Medulla oblongata (tissue), 1 donor: Measurements from ENCODE around the gene HYKK.
"Not testable (repeated sequence)": the region's sequence is repeated elsewhere in the genome, so short reads cannot be mapped to it uniquely, and the experiment has no call there.

Experiments
- DNase-seq: peaks from one replicate; pipeline ENCODE4 v3.0.0-alpha.2; 2015; ENCODE audit errors: extremely low spot score

Gene HYKK

GRCh38 chr15:78540141-78540870 is 32.9 kb downstream of the HYKK start, which contains the start of gene PSMA4:
Gene PSMA4 (plus strand): TSS chr15:78540444. CDS start chr15:78541928, 1,484 bp downstream.
- peak; percentile 94 for DNase-seq

GRCh38 chr15:78540871-78541743 is 33.7 kb downstream of the HYKK start:
- DNase-seq: peak; percentile 13

- no peak for DNase-seq
These were observed 34.3 kb downstream of the HYKK start for GRCh38 chr15:78541744-78542034.

- no peak for DNase-seq
These were observed 35.3 kb downstream of the HYKK start for GRCh38 chr15:78542647-78543046.

- no peak for DNase-seq
These were observed 42.8 kb downstream of the HYKK start for GRCh38 chr15:78550194-78550593.

GRCh38 chr15:78550815-78551214 is 43.4 kb downstream of the HYKK start:
- no peak for DNase-seq

- DNase-seq: no peak
These were observed 44.5 kb downstream of the HYKK start for GRCh38 chr15:78551902-78552301.

GRCh38 chr15:78552597-78552996 is 45.2 kb downstream of the HYKK start:
- no peak for DNase-seq

- DNase-seq: not testable (repeated sequence)
These were observed 52.8 kb downstream of the HYKK start for GRCh38 chr15:78560201-78560600.

- DNase-seq: no peak
These were observed 54.1 kb downstream of the HYKK start for GRCh38 chr15:78561490-78561889.

- DNase-seq: no peak
These were observed 55.7 kb downstream of the HYKK start for GRCh38 chr15:78563092-78563491.

GRCh38 chr15:78564743-78565096 is 57.3 kb downstream of the HYKK start:
- DNase-seq: no peak

GRCh38 chr15:78565097-78565950 is 57.9 kb downstream of the HYKK start, which contains the start of gene CHRNA5:
Gene CHRNA5 (plus strand): TSS chr15:78565520. CDS start chr15:78565720, 200 bp downstream.
- DNase-seq: no peak

- DNase-seq: no peak
These were observed 58.8 kb downstream of the HYKK start for GRCh38 chr15:78565951-78566774.

GRCh38 chr15:78567531-78567930 is 60.2 kb downstream of the HYKK start:
- no peak for DNase-seq

GRCh38 chr15:78570710-78571109 is 63.3 kb downstream of the HYKK start:
- no peak for DNase-seq

GRCh38 chr15:78571382-78571781 is 64.0 kb downstream of the HYKK start:
- DNase-seq: no peak

- DNase-seq: no peak
These were observed 66.0 kb downstream of the HYKK start for GRCh38 chr15:78573416-78573815.

- no peak for DNase-seq
These were observed 67.6 kb downstream of the HYKK start for GRCh38 chr15:78574944-78575343.
